Activated CD4-positive, alpha-beta T cell treated with anti-CD3 and anti-CD28 coated beads, Interleukin-2, Interleukin-6, amounts not matched to agents 100 ng/mL and 50 ng/mL, durations not matched to agents 16 hours and 8 hours (primary cell): Measurements from ENCODE around the gene PAQR6.
"Not testable (repeated sequence)": the region's sequence is repeated elsewhere in the genome, so short reads cannot be mapped to it uniquely, and the experiment has no call there.

Experiments used
- DNase-seq: peaks from one replicate; pipeline ENCODE4 v3.0.0-alpha.2; 2020

The PAQR6 gene

DNA sequence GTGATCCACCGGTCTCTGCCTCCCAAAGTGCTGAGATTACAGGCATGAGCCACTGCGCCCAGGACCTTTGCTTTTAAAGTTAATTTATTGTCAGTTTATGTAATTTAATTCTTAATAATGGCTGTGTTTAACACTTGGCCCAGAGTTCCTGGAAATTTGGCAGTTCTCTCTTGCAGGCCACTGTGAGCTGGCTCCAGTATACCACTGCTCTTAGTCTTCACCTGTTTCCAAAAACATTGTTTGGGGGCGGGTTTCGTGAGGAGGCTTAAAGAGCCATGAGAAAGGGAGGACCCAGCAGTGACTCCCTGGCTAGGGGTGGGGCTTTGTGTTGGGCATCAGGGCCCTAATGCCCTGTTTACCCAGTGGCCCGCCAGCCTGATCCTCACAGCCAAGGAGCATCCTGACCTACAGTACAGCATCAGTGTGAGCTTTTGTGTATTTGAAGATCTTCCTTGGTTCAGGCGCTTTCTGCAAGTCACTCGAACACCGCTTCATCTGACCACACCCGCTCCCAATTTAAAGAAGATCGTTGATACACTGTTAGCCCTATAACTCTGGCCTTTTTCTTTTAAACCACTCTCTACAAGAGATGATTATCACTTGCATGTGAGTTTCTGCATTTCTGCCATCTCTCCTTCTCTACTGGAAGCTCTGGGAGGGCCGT, 17.9 kb downstream of the PAQR6 start:
- no peak for DNase-seq

DNA sequence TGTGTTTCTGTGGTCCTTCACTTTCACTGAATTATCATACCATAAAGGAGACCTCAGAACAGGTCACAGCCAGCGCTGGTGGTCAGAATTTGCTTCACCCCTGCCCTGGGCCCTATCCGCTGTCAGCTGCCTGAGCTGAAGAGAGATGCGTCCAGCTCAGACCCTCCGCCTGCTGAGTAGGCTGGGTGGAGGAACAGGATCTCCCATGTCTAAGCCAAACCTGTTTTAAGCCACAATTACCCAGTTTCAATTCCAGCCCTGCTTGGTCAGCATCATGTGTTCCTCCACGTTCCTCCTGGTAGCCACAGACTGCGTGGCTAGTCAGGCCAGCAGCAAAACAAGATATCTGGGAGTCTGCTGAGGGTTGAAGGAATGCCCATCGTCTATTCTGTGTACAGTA, 19.4 kb downstream of the PAQR6 start:
- no peak for DNase-seq

DNA sequence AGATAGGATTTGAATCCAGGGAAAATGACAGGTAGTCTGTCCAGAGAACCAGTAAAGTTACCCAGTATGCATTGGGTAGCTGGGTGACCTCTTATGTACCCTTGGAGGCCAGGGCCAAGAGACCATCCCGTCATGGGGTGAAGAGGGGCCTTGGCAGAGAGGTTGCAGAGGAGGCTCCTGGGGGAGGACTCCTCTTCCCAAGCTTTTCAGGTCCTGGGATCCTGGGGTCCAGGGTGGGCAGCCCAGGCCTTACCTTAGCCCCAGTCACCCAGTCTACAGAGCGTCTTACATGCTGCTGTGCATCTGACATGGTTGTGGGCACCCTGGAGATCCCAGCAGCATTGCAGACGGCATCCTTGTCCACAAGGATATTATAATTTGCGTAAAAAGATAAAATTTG, 21.1 kb downstream of the PAQR6 start:
- no peak for DNase-seq

DNA sequence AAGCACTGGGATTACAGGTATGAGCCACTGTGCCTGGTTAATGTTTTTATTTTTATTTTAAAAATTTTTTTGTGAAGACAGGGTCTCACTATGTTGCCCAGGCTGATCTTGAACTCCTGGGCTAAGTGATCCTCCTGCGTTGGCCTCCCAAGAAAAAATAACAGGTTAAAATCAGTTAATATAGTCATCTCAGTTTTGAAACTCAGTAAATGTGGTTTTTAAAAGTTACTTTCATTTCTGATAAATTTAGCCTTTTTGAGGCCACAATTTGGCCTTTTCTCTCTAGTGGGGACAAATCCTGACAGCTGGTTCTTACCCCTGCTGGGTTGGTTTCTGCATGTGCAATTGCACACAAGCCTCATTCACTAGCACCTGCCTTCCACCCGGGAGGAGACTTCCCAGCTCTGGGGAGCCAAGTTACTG, 21.7 kb downstream of the PAQR6 start:
- peak; percentile 84 for DNase-seq

DNA sequence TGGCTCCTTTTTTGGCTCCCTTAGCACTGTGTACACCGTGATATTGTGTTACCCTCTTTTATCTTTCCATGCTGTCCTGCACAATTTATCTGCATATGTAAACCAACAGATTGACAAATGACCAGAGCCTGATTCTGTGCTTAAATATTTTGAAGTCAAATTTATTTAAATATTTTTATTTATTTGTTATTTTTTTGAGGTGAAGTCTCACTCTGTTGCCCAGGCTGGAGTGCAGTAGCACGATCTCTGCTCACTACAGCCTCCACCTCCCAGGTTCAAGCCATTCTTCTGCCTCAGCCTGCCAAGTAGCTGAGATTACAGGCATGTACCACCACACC, 22.2 kb downstream of the PAQR6 start:
- no peak for DNase-seq

DNA sequence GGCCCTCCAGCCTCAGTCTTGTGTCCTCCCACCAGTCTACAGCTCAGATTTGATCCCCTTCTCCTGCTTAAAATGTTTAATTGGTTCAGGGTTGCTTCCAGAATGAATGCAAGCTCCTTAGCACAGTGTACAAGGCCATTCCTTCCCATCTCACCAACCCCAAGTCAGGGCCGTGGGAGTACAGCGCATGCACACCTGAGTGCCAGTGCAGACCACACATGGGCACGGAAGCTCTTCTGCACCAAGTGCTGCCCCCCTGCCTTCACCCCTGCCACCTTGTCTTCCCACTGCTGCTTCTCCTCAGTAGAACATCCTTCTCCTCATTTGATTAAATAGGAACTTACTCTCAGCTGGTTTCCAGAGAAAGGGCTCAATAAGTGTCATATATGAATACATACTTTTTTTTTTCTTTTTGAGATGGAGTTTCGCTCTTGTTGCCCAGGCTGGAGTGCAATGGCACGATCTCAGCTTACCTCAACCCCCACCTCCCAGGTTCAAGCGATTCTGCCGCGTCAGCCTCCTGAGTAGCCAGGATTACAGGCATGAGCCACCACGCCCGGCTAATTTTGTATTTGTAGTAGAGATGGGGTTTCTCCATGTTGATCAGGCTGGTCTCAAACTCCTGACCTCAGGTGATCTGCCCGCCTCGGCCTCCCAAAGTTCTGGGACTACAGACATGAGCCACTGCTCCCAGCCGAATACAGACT, 25.7 kb downstream of the PAQR6 start:
- DNase-seq, result peak; percentile 42

DNA sequence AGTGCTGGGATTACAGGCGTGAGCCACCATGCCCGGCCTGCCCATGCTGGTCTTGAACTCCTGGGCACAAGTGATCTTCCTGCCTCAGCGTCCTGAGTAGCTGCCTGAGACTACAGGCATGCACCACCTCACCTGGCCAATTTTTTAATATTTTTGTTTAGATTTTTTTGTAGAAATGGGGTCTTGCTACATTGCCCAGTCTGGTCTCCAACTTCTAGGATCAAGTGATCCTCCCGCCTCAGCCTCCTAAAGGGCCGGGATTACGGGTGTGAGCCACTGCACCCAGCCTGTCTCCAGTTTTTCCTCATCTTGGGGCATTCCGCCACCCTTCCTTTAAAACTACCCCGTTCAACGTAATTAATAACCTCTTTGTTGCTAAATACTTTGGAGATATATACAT, 27.6 kb downstream of the PAQR6 start:
- DNase-seq, result no peak

DNA sequence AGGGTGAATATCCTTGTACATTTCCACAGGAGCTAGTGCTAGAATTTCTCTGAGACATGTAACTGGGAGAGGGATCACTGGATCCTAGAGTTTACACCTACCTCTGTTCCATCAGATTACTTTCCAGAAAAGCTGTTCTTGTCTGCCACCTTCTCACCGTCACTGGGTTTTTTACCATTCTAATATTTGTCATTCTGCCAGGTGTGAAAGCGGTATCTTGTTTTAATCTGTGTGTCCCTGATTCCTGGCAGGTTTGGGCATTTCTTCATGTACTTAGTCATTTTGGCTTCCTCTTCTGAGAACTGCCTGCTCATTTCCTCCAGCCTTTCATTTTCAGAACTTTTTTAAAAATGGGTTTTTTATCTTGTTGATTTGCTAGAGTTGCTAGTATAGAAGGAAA, 30.0 kb downstream of the PAQR6 start:
- peak; percentile 91 for DNase-seq

DNA sequence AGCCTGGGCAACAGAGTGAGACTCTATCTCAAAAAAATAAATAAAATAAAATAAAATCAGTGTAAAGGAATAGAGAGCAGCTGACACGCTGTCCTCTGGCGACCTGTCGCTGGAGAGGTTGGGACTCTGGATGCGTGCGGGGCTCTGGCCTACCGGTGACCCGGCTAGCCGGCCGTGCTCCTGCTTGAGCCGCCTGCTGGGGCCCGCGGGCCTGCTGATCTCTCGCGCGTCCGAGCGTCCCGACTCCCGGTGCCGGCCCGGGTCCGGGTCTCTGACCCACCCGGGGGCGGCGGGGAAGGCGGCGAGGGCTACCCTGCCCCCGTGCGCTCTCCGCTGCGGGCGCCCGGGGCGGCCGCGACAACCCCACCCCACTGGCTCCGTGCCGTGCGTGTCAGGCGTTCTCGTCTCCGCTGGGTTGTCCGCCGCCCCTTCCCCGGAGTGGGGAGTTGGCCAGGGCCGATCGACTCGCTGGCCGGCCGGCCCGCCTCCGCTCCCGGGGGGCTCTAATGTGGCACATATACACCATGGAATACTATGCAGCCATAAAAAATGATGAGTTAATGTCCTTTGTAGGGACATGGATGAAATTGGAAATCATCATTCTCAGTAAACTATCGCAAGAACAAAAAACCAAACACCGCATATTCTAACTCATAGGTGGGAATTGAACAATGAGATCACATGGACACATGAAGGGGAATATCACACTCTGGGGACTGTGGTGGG, 31.3 kb downstream of the PAQR6 start:
- not testable (repeated sequence) for DNase-seq

DNA sequence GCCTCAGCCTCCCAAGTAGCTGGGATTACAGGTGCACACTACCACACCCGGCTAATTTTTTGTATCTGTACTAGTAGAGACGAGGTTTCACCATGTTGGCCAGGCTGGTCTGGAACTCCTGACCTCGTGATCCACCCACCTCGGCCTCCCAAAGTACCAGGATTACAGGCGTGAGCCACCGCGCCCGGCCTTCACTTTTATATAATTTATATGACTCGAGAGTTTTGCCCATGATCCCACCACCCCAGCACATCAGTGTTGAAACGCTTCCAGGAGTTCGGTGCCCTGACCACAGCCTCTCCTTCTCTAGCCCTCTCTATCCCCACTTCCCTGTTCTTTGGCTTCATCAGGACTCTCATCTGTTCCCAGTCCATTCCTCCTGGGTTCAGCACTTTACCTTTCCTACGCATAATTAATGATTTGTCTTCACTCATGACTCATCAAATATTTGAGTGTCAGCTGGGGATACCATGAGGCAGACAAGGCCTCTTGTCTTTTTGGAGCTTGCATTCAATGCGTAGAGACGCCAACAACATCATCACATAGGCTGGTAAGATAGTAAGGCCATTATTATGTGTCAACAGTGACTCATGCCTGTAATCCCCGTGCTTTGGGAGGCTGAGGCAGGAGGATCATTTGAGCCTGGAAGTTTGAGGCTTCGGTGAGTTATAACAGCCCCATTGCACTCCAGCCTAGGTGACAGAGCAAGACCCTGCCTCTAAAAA, 33.7 kb downstream of the PAQR6 start:
- DNase-seq, result peak; percentile 83

DNA sequence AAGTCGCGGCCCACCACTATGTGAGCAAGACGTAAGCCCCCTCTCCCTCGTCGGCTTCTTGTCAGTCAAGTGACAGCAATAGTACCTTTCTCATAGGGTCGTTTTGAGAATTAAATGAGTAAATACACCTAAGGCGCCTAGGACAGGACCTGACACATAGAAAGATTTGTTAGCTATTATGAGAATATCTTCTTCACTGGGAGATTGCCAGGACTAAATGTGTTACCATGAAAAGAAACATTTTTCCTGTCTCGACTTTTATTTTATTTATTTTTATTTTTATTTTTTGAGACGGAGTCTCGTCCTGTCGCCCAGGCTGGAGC, 34.3 kb downstream of the PAQR6 start:
- DNase-seq, result no peak

DNA sequence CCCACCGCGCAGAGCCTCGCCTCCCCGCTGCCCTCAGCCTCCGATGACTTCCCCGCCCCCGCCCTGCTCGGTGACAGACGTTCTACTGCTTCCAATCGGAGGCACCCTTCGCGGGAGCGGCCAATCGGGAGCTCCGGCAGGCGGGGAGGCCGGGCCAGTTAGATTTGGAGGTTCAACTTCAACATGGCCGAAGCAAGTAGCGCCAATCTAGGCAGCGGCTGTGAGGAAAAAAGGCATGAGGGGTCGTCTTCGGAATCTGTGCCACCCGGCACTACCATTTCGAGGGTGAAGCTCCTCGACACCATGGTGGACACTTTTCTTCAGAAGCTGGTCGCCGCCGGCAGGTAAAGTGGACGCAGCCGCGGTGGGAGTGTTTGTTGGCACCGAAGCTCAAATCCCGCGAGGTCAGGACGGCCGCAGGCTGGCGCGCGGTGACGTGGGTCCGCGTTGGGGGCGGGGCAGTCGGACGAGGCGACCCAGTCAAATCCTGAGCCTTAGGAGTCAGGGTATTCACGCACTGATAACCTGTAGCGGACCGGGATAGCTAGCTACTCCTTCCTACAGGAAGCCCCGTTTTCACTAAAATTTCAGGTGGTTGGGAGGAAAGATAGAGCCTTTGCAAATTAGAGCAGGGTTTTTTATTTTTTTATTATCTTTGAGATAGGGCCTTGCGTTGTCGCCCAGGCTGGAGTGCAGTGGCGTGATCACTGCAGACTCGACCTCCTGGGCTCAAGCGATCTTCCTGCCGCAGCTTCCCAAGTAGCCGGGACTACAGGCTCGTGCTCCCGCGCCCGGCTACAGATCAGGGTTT, 34.8 kb downstream of the PAQR6 start, which contains the start of gene PMF1:
Gene PMF1 (plus strand): TSS at position 175 of the 811 bp plus-strand sequence. CDS start 9 bp downstream, at position 184.
- peak; percentile 98 for DNase-seq

DNA sequence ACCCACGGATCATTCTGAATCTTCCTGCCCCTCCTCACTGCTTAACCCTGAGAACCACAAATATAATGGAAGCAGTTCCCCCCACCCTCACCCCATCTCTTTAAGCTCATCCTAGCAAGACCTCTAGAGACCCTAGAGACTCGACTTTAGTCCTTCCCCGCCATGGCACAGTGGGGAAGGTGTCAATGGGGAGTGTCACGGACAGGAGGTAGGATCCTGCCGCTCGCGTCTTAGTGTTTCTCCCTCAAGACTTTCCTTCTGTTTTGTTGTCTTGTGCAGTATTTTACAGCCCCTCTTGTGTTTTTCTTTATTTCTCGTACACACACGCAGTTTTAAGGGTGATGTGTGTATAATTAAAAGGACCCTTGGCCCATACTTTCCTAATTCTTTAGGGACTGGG, 35.7 kb downstream of the PAQR6 start:
- DNase-seq, result no peak

DNA sequence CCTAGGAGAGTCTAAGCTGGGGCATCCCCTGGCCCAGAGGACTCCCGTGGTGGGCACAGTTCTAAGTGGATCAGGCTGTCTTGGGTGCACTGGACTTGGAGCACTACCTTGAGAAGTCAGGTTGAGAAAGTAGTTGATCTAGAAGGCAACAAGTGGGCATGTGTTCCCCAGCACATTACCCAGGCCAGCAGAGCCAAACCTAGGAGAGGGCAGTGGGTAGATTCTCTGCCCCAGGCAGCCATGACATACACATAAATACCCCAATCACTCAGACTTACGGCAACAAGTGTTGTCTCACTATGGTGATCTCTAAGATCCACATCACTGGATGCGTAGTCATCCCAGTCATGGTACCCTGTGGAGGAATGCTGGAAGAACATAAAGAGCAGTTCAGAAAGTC, 36.6 kb downstream of the PAQR6 start:
- DNase-seq, result no peak

DNA sequence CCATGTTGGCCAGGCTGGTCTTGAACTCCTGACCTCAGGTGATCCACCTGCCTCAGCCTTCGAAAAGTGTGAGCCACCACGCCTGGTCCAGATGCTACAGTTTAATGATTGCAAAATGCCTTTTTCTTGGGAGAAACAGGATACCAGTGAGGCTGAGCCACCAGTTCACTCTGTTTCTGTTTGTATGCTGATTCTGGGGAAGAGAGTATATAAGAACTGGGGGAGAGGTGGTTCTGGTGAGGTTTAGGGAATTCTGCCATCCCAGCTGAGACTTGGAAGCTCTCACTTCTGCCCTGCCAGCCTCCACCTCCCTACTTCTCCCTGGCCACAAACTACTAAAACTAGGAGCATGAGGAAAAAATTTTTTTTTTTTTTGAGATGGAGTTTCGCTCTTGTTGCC, 43.2 kb downstream of the PAQR6 start:
- DNase-seq, result no peak

DNA sequence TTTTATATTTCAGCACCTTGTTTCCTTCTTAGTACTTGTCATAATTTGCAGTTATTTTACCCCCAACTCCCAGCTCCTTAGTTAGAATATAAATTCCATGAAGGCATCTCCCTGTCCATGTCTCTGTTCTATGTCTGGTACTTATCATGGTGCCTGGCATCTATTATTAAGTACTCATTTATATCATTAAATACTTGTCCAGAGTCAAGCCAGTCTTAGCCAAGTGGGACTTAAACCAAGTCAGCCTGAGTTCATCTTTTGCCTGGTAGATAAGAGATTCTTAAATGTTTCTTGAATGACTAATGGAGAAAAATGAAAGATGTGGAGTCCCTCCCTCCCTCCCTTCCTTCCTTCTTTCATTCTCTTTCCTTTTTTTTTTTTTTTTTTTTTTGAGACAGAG, 44.5 kb downstream of the PAQR6 start:
- DNase-seq, result no peak

DNA sequence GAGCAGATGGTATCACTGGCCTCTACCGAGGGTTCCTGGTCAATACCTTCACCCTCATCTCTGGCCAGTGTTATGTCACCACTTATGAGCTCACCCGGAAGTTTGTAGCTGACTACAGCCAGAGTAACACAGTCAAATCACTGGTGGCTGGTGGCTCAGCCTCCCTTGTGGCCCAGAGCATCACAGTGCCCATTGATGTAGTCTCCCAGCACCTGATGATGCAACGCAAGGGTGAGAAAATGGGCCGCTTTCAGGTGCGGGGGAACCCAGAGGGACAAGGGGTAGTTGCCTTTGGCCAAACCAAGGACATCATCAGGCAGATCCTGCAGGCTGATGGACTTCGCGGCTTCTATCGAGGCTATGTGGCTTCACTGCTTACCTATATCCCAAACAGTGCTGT, 47.8 kb downstream of the PAQR6 start:
- peak; percentile 41 for DNase-seq

DNA sequence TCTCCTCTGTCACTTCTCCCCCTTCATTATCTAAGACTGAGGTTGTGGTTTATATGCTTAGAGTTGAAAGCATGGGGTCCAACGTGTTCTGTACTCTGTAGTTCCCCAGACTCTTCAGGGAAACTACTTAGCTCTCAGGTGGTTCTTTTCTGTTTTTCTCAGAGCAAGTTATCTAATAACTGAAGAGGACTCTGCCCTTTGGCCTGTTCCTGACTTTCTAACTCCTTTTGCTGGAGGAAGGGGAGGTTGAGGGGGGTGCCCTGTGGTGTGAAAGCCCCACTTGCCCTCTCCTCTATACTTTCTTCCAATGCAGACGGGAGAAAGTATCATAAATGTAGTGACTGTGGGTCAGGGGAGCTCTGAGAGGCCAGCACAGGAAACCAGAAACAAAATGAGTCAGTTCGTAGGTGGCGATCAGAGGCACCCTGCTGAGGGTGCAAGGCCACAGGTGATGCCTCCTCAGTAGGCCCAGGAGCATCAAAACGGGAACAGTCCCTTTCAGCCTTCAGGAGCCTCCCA, 49.0 kb downstream of the PAQR6 start:
- peak; percentile 62 for DNase-seq

DNA sequence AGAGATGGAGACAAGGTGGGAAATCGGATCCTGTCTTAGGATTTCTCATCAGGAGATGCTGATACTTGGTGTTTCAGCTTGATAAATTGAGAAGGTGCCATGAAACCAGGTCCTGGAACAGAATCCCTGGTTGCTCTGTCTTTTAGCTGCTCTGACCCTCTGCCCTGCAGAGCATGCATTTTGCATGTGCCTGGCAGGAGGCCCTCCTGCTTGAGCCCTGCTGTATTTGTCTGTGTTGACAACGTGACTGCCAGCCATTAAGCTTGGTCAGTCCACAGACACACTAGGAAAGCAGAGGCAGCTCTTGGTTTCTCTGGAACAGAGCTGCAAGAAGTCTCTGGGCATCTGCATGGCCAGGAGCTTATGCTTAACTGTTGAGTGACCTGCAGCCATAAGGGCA, 51.4 kb downstream of the PAQR6 start:
- no peak for DNase-seq

DNA sequence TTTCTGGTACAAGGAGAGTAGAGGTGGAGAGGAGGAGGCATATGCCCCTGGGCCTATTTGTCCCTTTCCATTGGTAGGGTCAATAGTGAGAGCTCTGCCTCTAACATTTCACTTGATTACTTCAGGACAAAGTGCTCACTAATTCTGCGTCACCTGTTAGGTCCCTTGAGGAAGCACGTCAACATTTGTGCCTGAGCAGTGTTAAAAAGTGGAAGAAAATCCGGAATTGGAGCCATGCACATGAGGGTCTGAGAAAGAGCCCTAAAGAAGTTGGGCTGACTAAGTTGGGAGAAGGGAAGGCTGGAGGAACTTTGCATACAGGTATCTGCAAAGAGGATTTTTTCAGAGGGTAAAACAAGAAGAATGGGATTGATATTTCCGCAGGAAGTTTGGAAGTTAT, 52.0 kb downstream of the PAQR6 start:
- DNase-seq, result no peak

DNA sequence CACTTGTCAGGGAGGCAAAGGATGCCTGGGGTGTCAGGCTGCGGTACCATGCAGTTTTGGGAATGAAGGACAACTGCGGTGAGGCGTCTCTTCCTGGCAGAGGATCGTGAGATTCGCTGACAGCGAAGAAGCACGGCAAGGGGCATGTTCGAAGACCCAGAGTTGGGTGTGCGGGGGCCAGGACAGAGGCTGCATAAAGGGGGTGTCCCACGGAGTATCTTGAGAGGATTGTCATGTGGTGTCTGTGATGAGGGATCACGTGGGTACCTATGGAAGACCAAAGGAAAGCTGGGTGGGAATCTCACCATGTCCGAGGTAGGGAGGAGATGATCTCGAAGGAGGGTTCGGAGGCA, 53.6 kb downstream of the PAQR6 start:
- DNase-seq, result no peak

DNA sequence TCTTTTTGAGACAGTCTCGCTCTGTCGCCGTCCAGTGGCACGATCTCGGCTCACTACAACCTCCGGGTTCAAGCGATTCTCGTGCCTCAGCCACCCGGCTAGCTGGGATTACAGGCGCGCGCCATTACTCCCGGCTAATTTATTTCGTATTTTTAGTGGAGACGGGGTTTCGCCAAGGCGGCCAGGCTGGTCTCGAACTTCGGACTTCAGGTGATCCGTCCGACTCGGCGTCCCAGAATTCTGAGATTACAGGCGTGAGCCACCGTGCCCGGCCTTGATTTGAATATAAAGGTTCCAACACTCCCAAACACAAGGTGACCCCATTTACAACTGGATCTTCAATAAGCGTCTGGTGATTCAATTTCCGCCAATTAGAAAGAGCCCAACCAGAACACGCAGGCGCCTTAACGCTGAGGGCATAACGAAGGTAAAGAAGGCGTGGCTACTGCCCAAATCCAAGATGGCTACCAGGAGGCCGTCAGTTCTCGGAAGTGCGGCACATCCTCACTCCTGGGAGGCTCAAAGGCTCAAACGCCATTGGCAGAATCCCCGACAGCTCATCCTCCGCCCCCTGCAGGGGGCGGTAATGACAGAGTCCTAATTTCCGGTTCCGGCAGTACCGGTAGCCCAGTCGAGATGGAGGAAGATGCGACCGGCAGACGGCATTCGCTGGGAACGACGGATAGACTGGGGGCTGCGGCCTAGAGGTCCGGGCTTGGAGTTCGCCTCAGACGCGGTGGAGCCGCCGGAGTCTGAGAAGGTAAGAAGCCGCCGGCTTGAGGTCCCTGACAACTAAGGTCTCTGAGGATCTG, 54.2 kb downstream of the PAQR6 start, which contains the start of gene SLC25A44:
Gene SLC25A44 (plus strand): TSS at position 617 of the 812 bp plus-strand sequence. CDS start 5,744 bp downstream, outside the sequence.
- peak; percentile 99 for DNase-seq
